Measurements from ENCODE around the gene CHRM5.

The CHRM5 gene

DNA sequence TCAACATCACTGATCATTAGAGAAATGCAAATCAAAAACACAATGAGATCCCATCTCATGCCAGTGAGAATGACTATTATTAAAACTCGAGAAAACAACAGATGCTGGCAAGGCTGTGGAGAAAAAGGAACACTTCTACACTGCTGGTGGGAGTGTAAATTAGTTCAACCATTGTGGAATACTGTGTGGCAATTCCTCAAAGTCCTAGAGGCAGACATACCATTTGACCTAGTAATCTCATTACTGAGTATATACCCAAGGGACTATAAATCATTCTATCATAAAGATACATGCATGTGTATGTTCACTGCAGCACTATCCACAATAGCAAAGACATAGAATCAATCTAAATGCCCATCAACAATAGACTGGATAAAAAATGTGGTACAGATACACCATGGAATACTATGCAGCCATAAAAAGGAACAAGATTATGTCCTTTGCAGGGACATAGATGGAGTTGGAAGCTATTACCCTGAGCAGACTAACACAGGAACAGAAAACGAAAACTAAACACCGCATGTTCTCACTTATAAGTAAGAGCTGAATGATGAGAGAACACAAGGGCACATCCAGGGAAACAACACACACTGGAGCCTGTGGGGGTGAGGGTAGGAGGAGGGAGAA lies 85.9 kb downstream of the CHRM5 start:
- TF ChIP-seq CTCF (IDR thresholded peaks at IDR 0.05; ENCODE audit: low read depth, low read length), result no peak
- H3K4me3 ChIP-seq (ENCODE audit: low read depth, low read length), result no peak overlapping the region

- TF ChIP-seq CTCF (IDR thresholded peaks at IDR 0.05; ENCODE audit: low read depth, low read length), result no peak
- H3K4me3 ChIP-seq (ENCODE audit: low read depth, low read length), result no peak overlapping the region
Observed at GRCh38 chr15:34055868-34056595, 87.7 kb downstream of the CHRM5 start.

GRCh38 chr15:34056911-34057310 lies 88.6 kb downstream of the CHRM5 start:
- TF ChIP-seq CTCF (IDR thresholded peaks at IDR 0.05; ENCODE audit: low read depth, low read length), result no peak
- no peak overlapping the region for H3K4me3 ChIP-seq (ENCODE audit: low read depth, low read length)

DNA sequence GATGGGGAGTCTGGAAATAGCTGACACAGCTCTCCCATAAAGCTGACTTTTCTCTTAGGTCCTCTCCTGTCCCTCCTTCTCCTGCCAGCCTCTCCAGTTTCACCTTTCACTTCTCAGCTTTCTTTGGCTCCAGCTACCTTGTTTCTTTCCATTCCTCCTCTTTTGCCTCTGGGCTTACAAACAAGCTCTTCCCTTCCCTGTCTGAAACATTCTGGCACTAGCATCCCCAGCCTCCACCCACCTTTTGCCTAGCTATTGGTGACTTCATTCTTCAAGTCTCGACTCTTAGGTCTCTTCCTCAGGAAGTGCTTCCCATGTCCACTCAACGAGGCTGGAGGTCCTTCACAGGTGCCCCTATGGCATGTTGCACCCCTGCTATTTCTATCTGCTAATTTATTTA lies 91.2 kb downstream of the CHRM5 start:
- TF ChIP-seq CTCF (IDR thresholded peaks at IDR 0.05; ENCODE audit: low read depth, low read length), result no peak
- no peak overlapping the region for H3K4me3 ChIP-seq (ENCODE audit: low read depth, low read length)

DNA sequence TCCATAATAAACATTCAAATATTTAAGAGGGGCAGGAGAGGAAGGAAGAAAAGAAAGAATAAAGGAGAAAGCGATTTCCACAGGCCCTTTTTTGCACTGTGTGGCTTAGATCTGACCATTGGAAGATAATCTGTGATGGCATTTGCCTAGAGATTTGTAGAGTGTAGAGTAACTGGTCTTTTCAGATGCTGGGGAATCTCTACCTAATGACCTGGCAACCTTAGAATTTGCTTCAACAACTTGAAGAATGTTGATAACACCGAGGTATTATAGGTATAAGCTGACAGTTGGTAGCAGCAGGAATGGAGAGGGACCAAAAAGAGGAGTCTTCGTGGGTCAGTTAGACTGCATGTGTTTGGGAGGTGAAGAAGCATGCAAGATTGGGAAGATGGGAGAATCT lies 91.6 kb downstream of the CHRM5 start:
- TF ChIP-seq CTCF (IDR thresholded peaks at IDR 0.05; ENCODE audit: low read depth, low read length), result no peak
- no peak overlapping the region for H3K4me3 ChIP-seq (ENCODE audit: low read depth, low read length)

- no peak for TF ChIP-seq CTCF (IDR thresholded peaks at IDR 0.05; ENCODE audit: low read depth, low read length)
Observed at GRCh38 chr15:34064438-34064837, 96.1 kb downstream of the CHRM5 start.

DNA sequence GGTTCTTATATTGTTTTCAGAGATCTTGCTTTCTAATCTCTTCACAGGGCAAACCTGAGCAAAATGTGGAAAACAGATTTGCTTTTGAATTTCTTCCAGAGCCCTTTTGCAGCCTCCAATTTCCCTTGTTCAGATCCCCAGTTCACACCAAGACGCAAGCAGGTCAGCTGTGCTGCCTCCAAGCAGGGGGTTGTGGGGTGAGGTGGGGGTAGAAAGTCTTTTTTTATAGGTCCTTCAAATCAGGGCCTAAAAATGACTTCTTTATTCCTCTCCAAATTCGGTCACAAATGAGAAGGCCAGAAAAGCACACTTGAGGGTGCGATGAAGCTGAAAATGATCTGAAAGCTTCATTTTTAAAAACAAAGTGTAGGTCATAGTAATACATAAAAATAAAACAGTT lies 97.0 kb downstream of the CHRM5 start:
- TF ChIP-seq CTCF (IDR thresholded peaks at IDR 0.05; ENCODE audit: low read depth, low read length), result no peak
- H3K4me3 ChIP-seq (ENCODE audit: low read depth, low read length), result no peak overlapping the region

More at GRCh38 chr15:34064438-34064837, 96.1 kb downstream of the CHRM5 start:
- H3K4me3 ChIP-seq (ENCODE audit: low read depth, low read length), result no peak overlapping the region
